Transverse colon (tissue), 3 donors: ENCODE results near the gene C1QL2.

ENCODE experiments used
- CTCF ChIP-seq, 5 experiments: fragments of 200-600 bp in 3 of 5; fragments of 450-650 bp in 2 of 5; sonication (generic) in 3 of 5; IDR thresholded peaks; 1 replicate in 2 of 5; 2 replicates in 3 of 5; pipeline ENCODE4 v1.5.1; 2016 to 2017; ENCODE audit warnings: antibody characterized with exemption in 5 of 5, inconsistent platforms in 3 of 5, mild to moderate bottlenecking in 2 of 5, moderate library complexity in 1 of 5
- POLR2A ChIP-seq: fragments of 450-650 bp; IDR thresholded peaks from one replicate; pipeline ENCODE4 v1.6.1; 2016; ENCODE audit warnings: antibody characterized with exemption, mild to moderate bottlenecking, moderate library complexity

GRCh38 chr2:119198240-119198840 is 39.8 kb upstream of the C1QL2 start:
- TF ChIP-seq CTCF (IDR thresholded peaks at IDR 0.05), result no peak
- no peak for TF ChIP-seq POLR2A
